ENCODE measurements around the gene TBPL1.

Gene TBPL1

GRCh38 chr6:134015719-134016557 lies 62.9 kb downstream of the TBPL1 start:
- H2AFZ ChIP-seq (ENCODE audit: low read length) = no peak overlapping the region
- no peak for DNase-seq
- no peaks in the 10 kb centered on the region for H3K9me2 ChIP-seq (replicated peaks; ENCODE audit: insufficient read depth, low read length)
- H3K4me2 ChIP-seq (ENCODE audit: low read depth, low read length) = no peak overlapping the region
- no peaks in the 10 kb centered on the region for H3K4me1 ChIP-seq (ENCODE audit: low read length)
- H3K27me3 ChIP-seq (replicated peaks; ENCODE audit: insufficient read depth, low read length) = no peaks in the 10 kb centered on the region
- H3K36me3 ChIP-seq (replicated peaks; ENCODE audit: insufficient read depth, low read length) = no peaks in the 10 kb centered on the region
- H3K4me3 ChIP-seq (ENCODE audit: low read length) = no peak overlapping the region
- no peak overlapping the region for H3K9ac ChIP-seq (ENCODE audit: low read length)
- H3K9me3 ChIP-seq (replicated peaks; ENCODE audit: insufficient read depth, low read length) = no peaks in the 10 kb centered on the region
- TF ChIP-seq EZH2 (optimal IDR thresholded peaks at IDR 0.05; ENCODE audit: low read depth, low read length) (no peak), EZH2phosphoT487 (IDR thresholded peaks at IDR 0.05; ENCODE audit: low read length) (no peak), CTCF (IDR thresholded peaks at IDR 0.05; ENCODE audit: low read length) (no peak)
- H4K20me1 ChIP-seq (ENCODE audit: insufficient read depth, low read length) = no peaks in the 10 kb centered on the region
- H3F3A ChIP-seq (ENCODE audit: insufficient read depth, low read length) = no peaks in the 10 kb centered on the region
- no peak overlapping the region for H3K27ac ChIP-seq (ENCODE audit: low read length)
- H3K79me2 ChIP-seq (ENCODE audit: low read length) = no peaks in the 10 kb centered on the region

DNA sequence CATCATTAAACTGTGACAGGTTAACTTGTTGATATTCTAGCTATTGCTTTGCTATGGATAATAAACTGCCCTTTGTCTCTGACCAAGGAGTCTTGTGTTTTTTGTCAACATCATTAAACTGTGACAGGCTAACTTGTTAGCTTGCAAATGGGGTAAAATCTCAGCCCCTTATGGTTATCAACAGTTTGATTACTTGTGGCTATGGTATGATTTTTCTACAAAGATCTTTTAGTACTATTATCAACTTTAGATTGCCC lies 63.5 kb downstream of the TBPL1 start:
- no peaks in the 10 kb centered on the region for H3K9me3 ChIP-seq (replicated peaks; ENCODE audit: insufficient read depth, low read length)
- DNase-seq = no peak
- no peak overlapping the region for H2AFZ ChIP-seq (ENCODE audit: low read length)
- H3K4me2 ChIP-seq (ENCODE audit: low read depth, low read length) = no peak overlapping the region
- no peak overlapping the region for H3K9ac ChIP-seq (ENCODE audit: low read length)
- H3K27ac ChIP-seq (ENCODE audit: low read length) = no peak overlapping the region
- no peaks in the 10 kb centered on the region for H3K9me2 ChIP-seq (replicated peaks; ENCODE audit: insufficient read depth, low read length)
- no peaks in the 10 kb centered on the region for H3K36me3 ChIP-seq (replicated peaks; ENCODE audit: insufficient read depth, low read length)
- no peaks in the 10 kb centered on the region for H3K79me2 ChIP-seq (ENCODE audit: low read length)
- H4K20me1 ChIP-seq (ENCODE audit: insufficient read depth, low read length) = no peaks in the 10 kb centered on the region
- H3K4me3 ChIP-seq (ENCODE audit: low read length) = no peak overlapping the region
- no peaks in the 10 kb centered on the region for H3K4me1 ChIP-seq (ENCODE audit: low read length)
- H3K27me3 ChIP-seq (replicated peaks; ENCODE audit: insufficient read depth, low read length) = no peaks in the 10 kb centered on the region
- TF ChIP-seq EZH2 (optimal IDR thresholded peaks at IDR 0.05; ENCODE audit: low read depth, low read length) (no peak), EZH2phosphoT487 (IDR thresholded peaks at IDR 0.05; ENCODE audit: low read length) (no peak)
- H3F3A ChIP-seq (ENCODE audit: insufficient read depth, low read length) = no peaks in the 10 kb centered on the region

DNA sequence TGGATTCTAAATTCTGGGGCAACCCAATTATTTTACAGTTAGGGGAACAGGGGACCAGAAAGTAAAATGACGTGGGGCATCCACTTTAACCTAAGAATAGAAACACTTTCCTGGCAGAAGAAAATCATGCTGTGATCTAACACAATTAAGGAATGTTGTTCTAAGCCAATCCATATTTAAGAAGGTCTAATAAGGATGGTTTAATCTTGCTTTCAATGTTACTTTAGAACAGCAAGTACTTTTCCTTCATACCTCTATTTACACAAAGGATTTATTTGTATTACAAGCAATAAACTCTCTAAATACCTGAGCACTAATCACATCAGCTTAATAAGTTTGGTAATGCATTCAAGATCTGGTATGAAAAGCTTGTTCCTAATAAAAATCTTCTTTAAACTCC lies 67.0 kb downstream of the TBPL1 start:
- no peaks in the 10 kb centered on the region for H3K9me3 ChIP-seq (replicated peaks; ENCODE audit: insufficient read depth, low read length)
- DNase-seq = no peak
- H3K79me2 ChIP-seq (ENCODE audit: low read length) = no peaks in the 10 kb centered on the region
- no peaks in the 10 kb centered on the region for H3F3A ChIP-seq (ENCODE audit: insufficient read depth, low read length)
- no peak overlapping the region for H3K4me3 ChIP-seq (ENCODE audit: low read length)
- no peaks in the 10 kb centered on the region for H3K27me3 ChIP-seq (replicated peaks; ENCODE audit: insufficient read depth, low read length)
- no peaks in the 10 kb centered on the region for H3K9me2 ChIP-seq (replicated peaks; ENCODE audit: insufficient read depth, low read length)
- no peak for TF ChIP-seq EZH2 (optimal IDR thresholded peaks at IDR 0.05; ENCODE audit: low read depth, low read length)
- H3K4me2 ChIP-seq (ENCODE audit: low read depth, low read length) = no peak overlapping the region
- H3K27ac ChIP-seq (ENCODE audit: low read length) = no peak overlapping the region
- H2AFZ ChIP-seq (ENCODE audit: low read length) = no peak overlapping the region
- no peaks in the 10 kb centered on the region for H3K36me3 ChIP-seq (replicated peaks; ENCODE audit: insufficient read depth, low read length)
- H3K4me1 ChIP-seq (ENCODE audit: low read length) = peaks cover 9% of the 10 kb centered on the region; the same call in 1 of the 2 replicates
- no peak overlapping the region for H3K9ac ChIP-seq (ENCODE audit: low read length)
- no peaks in the 10 kb centered on the region for H4K20me1 ChIP-seq (ENCODE audit: insufficient read depth, low read length)

DNA sequence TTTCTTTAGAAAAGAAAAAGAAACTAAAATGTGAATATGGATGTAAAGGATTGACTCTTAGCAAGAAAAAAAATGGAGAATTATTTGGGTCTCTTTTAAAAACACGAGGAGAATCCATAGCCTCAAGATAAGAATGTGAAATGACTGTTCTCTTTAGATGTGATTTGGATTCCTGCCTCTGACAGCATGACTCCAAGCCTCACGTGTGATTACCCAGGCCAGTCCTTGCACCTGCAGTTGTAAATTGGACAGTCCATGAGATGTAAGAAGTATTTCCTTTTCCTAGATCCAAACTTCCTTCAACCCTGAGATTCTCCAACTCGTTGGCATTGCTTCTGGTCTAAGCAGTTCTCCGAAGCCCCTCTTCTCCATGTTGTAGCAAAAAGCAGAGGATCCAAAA lies 67.5 kb downstream of the TBPL1 start:
- Histone ChIP-seq H3K9ac (ENCODE audit: low read length) (no peak overlapping the region), H4K20me1 (ENCODE audit: insufficient read depth, low read length) (no peaks in the 10 kb centered on the region), H3K4me1 (ENCODE audit: low read length) (peaks cover 12% of the 10 kb centered on the region; the same call in 1 of the 2 replicates), H3K9me2 (replicated peaks; ENCODE audit: insufficient read depth, low read length) (no peaks in the 10 kb centered on the region), H3K79me2 (ENCODE audit: low read length) (no peaks in the 10 kb centered on the region), H3K27me3 (replicated peaks; ENCODE audit: insufficient read depth, low read length) (no peaks in the 10 kb centered on the region), H3K9me3 (replicated peaks; ENCODE audit: insufficient read depth, low read length) (no peaks in the 10 kb centered on the region), H3K27ac (ENCODE audit: low read length) (no peak overlapping the region), H3K36me3 (replicated peaks; ENCODE audit: insufficient read depth, low read length) (no peaks in the 10 kb centered on the region), H3K4me2 (ENCODE audit: low read depth, low read length) (no peak overlapping the region), H3F3A (ENCODE audit: insufficient read depth, low read length) (no peaks in the 10 kb centered on the region), H2AFZ (ENCODE audit: low read length) (no peak overlapping the region), H3K4me3 (ENCODE audit: low read length) (no peak overlapping the region)
- no peak for DNase-seq
- TF ChIP-seq EZH2 (optimal IDR thresholded peaks at IDR 0.05; ENCODE audit: low read depth, low read length) = no peak
- TF ChIP-seq CTCF (IDR thresholded peaks at IDR 0.05; ENCODE audit: low read length) = no peak
- no peak for TF ChIP-seq EZH2phosphoT487 (IDR thresholded peaks at IDR 0.05; ENCODE audit: low read length)
